Measurements from ENCODE around the gene EZH2.

DNA sequence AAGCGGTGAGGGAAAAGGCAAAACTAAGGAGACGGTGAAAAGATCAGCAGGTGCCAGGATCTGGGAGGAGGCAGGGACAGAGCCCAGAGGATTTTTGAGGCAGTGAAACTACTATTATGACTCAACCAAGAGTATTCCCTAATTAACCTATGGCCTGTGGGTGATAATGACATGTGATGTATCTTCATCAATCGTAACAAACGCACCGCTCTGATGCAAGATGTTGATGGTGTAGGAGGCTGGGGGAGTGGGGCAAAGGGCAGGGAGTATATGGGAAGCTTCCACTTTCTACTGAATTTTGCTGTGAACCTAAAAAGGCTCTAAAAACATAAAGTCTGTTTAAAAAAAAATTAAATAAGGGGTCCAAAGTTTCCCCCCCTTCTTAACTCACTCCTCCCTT lies 25.5 kb upstream of the EZH2 start:
- no peak for TF ChIP-seq CTCF (IDR thresholded peaks at IDR 0.05; ENCODE audit: extremely low read depth in 1 of 2, insufficient read depth in 1 of 2, low read depth in 1 of 2, low read length in 2 of 2)
- TF ChIP-seq MYC (IDR thresholded peaks at IDR 0.05; ENCODE audit: low read depth, low read length), result no peak
- TF ChIP-seq POLR2AphosphoS5 (IDR thresholded peaks at IDR 0.05; ENCODE audit: insufficient read depth, low read depth, low read length), result no peak
- no peak for TF ChIP-seq EZH2 (IDR thresholded peaks at IDR 0.05; ENCODE audit: borderline replicate concordance, low read depth, low read length, severe bottlenecking)
- no peak for TF ChIP-seq POLR2A (IDR thresholded peaks at IDR 0.05; ENCODE audit: low read depth, low read length)
- no peak for TF ChIP-seq MAX (IDR thresholded peaks at IDR 0.05; ENCODE audit: insufficient read depth, insufficient read length)
